NOMO-1 treated with dmso at 0.1 percent for 144 hours (cell line): Measurements from ENCODE around the gene CARHSP1.
"Not testable (repeated sequence)": the region's sequence is repeated elsewhere in the genome, so short reads cannot be mapped to it uniquely, and the experiment has no call there.

Experiments
- DNase-seq: peaks from one replicate; lab custom pipeline; 2025; ENCODE audit not compliant: unreplicated experiment; lab: John Stamatoyannopoulos, UW

CARHSP1 gene

DNA sequence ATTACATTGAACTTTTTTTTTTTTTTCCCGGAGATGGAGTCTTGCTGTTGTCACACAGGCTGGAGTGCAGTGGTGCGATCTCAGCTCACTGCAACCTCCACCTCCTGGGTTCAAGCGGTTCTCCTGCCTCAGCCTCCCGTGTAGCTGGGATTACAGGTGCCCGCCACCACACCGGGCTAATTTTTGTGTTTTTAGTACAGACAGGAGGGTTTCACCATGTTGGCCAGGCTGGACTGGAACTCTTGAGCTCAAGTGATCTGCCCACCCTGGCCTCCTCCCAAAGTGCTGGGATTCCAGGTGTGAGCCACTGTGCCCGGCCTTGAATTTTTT, 5.0 kb upstream of the CARHSP1 start:
- not testable (repeated sequence) for DNase-seq

DNA sequence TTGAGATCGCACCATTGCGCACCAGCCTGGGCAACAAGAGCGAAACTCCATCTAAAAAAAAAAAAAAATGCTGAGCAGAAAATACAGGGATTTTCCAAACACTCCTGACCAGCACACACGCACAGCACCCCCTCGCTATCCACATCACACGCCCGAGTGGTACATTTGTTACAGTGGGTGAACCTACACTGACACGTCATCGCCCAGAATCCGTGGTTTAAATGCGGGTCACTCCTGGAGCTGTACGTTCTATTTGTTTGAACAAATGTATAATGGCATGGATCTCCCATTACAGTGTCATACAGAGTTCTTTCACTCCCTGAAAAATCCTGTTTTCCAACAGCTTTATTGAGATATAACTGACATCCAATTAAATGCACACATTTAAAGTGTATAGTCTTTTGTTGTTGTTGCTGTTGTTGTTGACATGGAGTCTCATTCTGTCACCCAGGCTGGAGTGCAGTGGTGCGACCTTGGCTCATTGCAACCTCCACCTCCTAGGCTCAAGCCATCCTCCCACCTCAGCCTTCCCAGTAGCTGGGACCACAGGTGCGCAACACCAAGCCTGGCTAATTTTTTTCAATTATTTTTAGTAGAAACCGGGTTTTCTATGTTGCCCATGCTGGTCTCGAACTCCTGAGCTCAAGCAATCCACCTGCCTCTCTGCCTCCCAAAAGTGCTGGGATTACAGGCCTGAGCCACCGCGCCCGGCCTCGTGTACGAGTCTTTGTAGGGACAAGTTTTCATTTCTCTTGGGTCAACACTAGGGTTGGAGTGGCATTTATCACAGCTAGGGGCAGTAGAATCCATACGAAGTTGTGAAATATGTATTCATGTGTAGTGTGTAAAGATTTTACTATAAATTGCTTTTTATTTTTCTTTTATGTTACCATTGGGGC, 4.4 kb upstream of the CARHSP1 start:
- no peak for DNase-seq

DNA sequence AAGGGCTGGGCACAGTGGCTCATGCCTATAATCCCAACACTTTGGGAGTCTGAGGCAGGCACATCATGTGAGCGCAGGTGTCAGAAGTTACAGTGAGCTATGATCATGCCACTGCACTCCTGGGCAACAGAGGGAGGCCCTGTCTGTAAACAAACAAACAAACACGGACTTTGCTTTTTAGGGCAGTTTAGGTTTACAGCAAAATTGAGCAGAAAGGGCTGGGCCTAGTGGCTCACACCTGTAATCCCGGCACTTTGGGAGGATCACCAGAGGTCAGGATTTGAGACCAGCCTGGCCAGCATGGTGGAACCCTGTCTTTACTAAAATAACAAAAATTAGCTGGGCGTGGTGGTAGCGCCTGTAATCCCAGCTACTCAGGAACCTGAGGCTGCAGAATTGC, 3.3 kb upstream of the CARHSP1 start:
- no peak for DNase-seq

DNA sequence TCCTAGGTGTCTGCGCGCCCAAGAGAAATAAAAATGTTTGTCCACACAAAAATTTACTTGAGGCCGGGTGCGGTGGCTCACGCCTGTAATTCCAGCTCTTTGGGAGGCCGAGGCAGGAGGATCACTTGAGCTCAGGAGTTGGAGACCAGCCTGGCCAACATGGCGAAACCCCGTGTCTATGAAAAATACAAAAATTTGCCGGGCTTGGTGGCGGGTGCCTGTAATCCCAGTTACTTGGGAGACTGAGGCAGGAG, 1.1 kb upstream of the CARHSP1 start:
- not testable (repeated sequence) for DNase-seq

DNA sequence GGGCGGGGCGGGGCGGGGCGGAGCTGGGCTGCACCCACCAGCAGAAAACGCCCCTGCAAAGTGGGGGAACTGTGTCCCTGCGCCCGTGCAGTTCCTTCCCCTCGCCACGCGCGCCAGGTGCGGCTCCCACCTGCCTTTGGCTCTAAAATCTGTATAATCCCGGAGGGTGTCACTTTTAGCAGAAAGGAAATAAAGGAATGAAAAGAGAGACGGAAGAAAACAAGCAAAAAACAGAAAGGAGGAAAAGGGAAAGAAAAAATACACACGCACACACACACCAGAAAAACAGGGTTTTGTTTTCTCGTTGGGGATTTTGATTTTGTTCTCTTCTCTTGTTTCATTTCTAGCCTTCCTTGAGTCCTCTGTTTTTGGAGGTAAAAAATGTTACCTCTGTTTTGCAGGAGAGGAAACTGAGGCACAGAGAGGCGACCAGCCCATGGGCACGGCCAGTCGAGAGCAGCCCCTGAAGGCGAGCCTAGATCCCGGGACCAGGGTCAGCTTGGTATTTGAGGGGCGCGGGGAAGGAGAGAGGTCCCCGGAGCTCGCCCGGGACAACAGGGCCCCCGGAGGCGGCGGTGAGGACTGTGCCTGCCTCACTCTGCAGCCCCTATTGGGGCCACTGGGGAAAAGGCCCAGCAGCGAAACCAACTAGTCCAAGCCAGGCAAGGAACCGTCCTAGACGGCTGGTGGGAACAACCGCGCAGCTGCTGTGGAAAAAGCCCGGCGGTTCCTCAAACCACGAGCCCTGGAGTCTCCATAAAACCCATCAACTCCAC, 594 bp upstream of the CARHSP1 start:
- no peak for DNase-seq

DNA sequence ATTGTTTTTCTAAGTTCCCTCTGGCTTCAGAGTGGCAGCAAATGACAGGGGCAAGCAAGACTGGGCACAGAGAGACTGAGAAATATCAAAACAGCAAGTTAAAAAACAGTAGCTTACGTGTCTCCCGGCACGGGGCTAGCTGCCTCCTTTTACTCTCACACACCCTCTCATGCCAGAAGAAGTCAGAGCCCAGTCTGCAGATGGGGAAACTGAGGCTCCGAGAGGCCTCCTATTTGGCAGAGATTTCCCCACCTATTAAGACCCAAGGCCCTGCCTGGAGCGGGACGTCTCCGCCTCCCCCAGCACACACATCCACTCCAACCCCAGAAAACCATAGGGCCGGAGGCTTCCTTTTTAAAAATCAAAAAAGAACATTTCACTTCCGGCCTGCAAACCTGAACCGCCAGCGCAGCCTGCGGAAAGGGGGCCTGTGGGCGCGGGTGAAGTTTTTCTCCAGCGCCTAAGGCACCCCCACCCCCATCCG, 832 bp downstream of the CARHSP1 start:
- DNase-seq, result peak; percentile 63

DNA sequence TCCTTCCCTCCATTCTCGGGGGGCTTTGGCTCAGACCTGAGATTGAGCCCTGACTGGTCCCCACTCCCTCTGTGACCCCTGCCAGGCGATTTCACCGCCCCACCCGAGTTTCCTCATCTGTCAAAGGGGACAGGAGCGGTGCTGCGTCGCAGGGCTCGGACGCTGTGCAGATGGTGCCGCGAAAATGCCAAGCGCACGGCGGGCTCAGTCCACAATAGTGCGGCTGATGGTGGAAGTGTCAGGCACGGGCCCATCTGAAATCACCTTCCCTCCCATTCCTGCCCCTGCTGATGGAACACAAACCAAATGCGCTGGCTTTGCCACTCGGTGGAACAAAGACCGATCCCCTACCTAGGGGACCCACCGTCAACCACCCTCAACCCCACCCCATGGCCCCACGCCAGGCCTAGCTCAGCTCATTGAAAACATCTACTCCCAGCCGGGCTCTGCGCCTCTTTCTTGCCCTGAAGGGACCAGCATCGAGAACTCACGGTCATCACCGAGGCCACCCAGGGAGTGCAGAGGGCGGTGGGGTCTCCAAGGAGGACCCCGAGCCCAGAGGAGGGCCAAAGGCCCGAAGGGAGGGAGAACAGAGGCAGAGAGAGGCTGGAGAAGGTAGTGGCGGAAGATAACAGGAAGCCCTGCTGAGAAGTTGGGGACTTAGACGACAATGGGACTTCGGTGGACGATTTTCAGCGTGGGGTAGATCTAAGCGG, 1.4 kb downstream of the CARHSP1 start:
- DNase-seq, result peak; percentile 37

DNA sequence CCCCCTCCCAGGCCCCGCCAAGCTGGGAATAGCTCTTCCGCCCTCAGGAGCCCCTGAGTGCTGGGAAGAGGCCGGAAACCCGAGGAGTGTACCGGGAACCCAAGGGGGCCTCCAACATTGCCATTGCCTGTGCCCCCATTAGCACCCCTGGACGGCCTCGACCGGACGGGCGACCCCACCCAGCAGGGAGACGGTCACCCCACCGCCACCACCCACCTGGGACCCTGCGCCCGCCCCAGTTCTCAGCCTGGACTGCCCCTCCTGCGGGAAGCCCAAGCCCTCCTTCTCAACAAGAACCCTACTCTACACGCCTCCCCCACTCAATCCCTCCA, 2.0 kb downstream of the CARHSP1 start:
- DNase-seq, result no peak

DNA sequence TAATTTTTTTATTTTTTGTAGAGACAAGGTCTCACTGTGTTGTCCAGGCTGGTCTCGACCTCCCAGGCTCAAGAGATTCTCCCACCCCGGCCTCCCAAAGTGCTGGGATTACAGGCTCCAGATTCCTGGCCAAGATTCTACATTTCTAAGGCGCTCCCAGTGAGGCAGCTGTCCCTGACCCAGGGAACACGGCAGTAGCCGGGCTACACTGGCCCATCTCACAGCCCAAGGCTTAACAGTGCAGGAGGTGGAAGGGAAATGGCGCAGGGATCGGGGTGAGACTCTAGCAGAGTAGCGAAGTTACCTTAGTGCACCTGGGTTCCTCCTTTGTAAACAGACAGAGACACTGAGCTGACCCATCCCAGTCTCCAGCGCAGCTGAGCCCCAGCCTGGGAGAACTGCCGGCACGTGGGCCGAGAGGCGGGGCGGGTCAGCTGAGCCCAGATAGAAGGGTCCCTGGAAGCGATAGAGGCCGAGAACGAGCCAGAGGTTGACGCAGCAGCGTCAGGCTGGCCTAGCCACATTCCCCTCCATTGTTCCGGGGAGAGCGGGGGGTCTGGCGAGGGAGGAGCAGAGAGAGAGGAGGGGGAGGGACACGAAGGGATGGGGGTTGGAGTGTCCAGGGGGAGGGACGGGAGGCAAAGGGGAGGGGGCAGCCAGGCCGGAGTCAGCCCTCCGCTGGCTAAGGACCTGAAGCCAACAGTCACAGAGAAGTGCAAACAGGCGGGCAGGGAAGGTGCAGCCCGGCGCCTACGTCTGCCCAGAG, 2.5 kb downstream of the CARHSP1 start:
- DNase-seq, result no peak

DNA sequence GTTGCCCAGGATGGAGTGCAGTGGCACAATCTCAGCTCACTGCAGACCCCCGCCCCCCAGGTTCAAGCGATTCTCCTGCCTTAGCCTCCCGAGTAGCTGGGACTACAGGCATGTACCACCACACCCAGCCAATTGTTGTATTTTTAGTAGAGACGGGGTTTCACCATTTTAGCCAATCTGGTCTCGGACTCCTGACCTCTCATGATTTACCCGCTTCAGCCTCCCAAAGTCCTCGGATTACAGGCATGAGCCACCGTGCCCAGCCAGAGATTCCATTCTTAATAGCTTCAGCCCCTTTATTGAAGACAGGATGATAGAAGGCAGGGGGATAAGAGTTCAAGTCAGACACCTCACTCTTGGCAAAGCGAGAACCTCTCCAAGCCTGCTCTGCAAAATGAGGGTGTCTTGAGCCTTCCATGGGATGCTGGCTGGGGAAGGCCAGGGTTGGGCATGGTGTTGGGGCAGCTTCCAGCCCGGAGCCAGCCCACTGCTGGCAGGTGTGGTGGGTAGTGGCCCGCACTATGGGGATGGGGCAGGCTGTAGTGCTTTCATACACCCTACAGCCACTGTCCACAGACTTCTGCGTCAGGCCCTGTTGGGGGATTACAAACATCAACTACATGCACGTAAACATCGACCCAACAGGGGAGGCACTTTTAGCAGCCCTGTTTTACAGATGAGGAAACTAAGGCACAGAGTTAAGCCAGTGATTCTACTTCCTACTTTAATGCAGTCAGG, 3.5 kb downstream of the CARHSP1 start:
- no peak for DNase-seq

DNA sequence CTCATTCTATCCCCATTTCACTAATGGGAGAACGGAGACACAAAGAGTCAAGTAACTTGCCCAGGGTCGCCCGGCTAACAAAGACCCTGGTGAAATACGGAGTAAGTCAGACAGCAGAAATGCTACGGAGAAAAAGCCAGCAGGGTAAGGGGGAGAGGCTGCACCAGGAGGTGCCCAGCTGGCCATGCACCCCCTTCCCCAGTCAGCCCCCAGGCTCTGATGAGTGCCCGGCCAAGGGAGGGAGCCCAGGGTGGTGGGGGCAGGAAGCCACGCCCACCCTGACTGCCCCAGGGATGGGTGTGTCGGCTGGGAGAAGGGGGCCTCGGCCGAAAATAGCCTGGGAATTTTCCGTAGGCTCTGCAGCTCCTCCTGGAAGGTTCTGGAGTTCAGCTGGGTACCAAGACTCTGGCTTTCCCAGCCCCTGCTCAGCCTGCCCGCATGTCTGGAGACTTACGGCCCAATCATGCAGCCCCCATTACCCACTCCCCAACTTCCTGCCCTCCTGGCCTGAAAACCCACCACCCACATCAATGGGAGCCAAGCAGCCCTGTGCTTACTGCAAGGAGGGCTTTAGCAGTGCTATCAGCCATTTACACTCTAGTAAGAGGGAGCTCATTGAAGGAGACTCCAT, 4.2 kb downstream of the CARHSP1 start:
- DNase-seq, result no peak

DNA sequence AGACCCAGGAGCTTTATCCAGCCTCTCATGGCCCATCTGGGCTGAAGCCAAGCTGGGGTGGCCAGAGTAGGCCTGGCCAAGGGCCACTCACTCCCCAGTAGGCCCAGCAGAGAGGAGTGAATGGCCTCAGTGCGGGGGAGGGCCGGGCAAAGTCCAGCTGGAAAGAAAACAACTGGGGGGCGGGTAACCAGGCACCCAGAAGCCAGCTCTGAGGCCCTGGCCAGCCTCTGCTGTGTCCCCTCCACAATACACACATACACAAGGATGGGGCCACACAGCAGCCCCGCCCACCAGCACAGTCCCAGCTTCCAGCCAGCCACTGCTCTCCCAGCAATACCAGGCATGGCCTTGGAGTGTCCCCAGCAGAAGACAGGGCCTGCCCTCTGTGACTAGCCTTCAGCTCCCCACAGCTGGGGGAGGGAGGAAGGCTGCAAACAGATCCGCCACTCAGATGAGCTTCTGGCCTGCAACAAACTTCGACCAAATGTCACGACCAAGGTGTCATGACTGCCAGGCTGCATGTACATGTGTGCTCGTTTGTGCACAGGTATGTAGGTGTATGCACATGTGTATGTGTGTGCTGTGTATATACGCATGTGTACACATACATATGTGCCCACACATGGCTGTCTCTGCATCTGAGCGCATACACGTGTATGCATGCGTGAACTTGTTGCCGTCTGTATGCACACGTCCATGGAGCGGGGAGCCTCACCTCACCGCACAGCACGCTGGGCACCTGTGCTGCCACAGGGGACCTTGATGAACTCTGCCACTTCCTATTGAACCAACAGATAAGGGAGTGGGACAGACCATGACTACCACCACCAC, 5.0 kb downstream of the CARHSP1 start:
- DNase-seq, result no peak

DNA sequence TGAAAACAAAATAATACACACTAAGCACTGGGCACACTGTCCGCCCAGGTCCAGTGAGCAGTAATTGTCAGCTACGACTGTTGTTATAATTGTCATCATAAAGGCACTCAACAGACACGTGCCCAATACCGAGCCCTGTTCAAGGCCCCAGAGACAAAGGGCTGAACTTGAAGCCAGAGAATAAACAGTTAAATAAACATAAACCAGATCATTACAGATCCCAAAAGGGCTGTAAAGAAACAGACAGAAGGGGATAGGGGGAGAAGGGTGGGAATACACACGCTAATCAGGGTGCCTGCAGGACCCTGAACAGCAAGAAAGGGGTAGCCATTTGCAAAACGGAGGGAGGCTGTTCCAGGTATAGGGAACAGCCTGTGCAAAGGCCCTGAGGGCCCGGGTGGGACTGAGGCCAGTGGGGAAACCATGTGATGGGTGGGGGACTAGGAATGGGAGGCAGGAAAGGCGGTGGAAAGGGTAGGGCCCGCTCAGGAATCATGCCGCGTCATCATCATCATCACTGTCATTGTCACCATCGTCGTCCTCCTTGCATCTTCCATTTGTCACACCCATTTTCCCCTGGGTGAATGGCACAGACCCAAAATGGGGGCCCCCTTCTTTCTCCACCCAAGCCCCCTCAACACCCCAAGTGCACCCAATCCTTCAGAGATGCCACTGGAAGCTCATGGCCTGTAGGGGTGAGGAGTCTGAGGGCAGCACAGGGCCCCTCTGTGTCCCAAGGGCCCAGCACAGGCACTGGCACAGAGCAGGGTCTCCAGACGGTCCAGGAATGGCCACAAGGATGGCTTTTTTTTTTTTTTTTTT, 6.3 kb downstream of the CARHSP1 start:
- no peak for DNase-seq

DNA sequence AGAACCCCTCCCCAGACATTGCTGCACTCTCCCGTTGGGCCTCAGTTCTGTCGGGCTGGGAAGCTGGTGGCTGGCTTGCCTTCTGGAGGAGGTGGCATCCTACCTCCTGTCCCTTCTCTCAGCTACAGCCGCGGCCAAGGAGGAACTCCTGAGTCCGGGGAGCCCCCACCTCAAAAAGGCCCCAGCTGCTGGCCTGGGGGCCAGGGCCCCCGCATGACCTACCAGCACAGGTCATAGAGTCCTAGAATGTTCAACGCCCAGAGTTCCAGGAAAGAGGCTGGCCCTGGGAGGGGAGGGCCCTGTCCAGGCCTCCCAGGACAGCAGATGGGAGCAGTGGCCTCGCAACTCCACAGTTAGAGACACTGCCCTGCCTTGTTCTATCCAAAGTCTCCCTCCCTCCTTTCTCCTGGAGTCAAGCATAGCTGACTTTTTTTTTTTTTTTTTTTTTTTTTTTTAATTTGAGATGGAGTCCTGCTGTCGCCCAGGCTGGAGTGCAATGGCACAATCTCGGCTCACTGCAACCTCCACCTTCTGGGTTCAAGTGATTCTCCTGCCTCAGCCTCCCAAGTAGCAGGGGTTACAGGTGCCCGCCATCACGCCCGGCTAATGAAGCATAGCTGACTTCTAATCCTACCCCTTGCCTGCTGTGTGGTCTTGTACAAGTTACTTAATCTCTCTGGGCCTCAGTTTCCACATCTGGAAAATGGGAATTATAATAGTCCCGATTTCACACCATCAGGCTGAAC, 7.1 kb downstream of the CARHSP1 start:
- no peak for DNase-seq

DNA sequence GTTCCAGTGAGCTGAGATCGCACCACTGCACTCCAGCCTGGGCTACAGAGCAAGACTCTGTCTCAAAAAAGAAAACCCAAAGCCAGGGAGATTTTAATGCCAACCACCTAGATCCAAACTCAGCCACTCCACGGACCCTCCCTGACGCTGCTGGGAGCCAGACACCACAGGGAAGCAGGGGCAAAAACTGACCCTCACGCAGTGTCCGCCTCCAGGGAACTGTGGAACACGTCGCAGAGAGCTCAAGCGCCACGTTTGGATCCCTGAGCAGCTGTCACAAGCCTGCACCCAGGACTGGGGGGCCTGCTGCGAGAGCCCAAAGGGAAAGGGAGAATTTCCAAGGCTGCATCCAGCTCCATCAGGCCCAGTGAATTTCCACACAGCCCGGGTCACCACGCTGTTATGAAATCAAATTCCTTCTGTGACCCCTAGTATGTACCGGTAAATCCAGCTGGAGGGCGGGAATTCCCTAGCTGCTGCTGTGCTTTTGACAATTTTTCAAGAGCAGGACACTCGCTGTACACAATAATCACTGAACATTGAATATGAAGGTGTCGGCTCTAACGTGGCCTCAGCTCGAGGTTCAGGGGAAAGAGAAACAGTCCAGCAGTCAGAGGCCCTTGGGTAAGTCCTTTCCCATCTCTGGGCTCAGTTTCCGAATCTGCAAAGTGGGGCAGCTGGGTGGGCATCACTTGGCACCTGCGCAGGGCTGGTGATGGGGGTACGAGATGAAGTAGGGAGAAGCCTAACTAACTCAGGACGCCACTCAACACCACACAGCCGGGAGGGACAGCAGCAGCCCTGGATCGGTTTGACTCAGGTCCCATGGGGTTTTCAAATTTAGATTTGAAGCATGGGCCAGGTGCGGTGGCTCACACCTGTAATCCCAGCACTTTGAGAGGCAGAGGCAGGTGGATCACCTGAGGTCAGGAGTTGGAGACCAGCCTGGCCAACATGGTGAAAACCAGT, 8.6 kb downstream of the CARHSP1 start:
- DNase-seq, result no peak
